Stimulated activated CD4-positive, alpha-beta T cell treated with anti-CD3 and anti-CD28 coated beads, Interleukin-4, amount 100 ng/mL, for 1 hour (primary cell): Measurements from ENCODE around the gene KRT7.
A peak's percentile ranks its signal among the peaks of the same experiment; 100 is the strongest.
"Not testable (repeated sequence)": the region's sequence is repeated elsewhere in the genome, so short reads cannot be mapped to it uniquely, and the experiment has no call there.

ENCODE experiments used
- DNase-seq: peaks from one replicate; pipeline ENCODE4 v3.0.0-alpha.2; 2020

Gene KRT7

DNA sequence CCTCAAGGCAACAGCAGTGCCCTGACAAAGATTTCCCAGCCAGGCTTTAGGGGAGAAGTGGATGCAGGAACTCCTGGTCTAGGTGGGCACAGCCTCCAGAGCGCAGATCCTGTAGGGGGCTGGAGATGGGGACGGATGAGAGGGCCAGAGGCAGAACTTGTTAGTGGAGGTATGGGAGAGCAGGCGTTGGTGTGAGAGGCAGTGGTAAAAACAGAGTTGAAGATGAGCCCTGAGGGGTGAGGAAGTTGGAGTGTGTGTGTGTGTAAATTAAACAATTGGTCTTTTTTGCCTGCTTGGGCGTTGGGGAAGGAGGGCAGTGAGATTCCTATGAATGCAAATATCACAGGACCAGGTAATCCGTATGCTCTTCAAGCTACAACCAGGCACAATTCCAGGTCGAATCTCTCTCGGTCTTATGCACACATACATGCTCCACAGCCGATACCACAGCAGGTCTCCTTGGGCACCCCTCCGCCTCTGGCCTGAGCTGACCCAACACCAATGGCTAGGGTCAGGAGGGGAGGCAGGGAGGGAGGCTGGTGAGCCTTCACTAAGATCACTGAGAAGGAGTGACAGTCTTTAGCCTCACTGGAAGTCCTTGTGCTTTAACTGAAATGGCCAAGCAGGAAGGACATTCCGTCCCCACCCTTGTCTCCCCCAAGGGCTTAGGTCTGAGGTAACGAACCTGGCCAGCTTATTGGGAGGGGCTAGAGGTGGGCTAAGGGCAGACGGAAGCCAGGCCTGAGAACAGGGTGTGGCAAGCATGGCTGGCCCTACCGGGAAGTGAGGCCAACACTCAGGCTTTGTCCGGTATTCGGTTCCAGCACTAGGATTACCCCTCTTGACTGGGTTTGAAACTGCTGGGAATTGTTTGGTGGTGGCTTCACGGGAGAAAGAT lies 1.5 kb upstream of the KRT7 start:
- no peak for DNase-seq

DNA sequence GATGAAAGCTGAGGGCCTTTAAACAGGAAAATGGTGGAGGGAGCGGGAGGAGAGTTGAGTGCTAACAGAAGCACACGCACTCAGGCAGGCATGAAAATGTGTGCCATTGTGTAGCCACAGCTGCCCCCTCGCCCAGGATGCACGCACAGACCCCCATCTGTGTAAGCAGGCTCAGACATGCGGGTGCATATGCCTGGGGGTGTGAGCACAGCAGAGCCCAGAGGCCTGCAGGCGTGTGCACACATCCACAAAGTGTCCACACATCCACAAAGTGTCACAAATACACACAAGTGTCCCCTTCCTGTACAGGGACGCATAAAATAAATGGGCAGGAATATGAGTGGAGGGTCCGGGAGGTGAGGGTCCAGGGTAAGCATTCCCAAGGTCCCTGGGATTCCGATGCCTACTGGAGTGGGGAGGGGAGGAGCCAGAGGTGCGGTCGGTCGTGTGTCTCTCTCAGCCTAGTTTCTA lies 805 bp upstream of the KRT7 start:
- no peak for DNase-seq

DNA sequence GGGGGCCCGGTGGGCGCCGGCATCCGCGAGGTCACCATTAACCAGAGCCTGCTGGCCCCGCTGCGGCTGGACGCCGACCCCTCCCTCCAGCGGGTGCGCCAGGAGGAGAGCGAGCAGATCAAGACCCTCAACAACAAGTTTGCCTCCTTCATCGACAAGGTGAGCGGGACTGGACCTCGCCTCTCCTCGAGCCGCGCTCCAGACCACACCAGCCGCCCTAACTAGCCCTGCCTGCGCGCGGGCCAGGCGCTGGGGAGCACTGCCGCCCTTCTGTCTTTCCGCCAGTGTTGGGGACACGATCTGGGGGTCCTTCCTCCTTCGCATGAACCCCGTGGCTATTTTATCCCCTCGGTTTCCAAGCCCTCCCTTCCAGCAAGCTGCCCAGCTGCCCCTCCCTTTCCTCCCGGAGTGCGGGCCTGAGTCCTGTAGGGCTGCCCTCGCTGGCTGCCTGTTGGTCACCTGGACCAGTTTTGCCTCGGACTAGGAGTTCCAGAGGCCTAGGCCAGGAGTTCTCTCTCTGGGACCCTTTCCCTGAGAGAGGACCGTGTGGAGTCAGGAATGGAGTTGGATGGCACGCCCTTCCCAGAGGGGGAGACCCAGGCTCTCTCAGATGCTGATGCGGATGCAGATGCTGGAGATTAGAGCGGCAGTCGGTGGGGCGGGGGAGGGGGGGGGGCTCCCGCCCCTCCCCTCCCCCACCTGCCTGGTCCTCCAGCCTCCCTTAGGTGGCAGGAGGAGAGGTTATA lies 592 bp downstream of the KRT7 start:
- no peak for DNase-seq

DNA sequence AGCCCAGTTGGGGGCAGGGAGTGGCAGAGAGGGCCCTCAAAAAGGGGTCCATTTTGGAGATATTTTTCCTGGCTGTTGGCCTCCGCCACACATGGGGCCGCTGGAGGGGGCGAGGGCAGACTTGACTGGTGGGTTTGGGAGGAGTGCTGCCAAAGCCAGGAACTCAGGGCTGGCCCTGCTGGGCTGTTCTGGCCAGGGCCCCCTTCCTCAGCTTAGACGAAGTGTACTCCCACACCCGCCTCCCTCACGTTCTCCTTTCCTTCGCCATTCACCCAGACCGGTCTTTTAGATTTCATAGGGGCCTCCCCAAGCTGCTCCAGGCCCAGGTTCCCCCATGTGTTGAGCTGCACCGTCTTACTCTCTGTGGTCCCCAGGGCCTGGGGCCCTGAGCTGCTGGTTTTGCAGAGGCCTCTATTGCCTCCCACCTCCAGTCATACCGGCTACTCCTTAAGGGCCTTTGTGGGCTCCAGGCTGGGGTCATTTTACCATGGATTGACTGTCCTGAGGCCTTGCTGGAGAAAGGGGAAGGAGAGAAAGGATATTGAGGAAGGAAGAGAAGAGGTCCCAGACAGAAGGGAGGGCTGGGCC lies 1.3 kb downstream of the KRT7 start:
- no peak for DNase-seq

DNA sequence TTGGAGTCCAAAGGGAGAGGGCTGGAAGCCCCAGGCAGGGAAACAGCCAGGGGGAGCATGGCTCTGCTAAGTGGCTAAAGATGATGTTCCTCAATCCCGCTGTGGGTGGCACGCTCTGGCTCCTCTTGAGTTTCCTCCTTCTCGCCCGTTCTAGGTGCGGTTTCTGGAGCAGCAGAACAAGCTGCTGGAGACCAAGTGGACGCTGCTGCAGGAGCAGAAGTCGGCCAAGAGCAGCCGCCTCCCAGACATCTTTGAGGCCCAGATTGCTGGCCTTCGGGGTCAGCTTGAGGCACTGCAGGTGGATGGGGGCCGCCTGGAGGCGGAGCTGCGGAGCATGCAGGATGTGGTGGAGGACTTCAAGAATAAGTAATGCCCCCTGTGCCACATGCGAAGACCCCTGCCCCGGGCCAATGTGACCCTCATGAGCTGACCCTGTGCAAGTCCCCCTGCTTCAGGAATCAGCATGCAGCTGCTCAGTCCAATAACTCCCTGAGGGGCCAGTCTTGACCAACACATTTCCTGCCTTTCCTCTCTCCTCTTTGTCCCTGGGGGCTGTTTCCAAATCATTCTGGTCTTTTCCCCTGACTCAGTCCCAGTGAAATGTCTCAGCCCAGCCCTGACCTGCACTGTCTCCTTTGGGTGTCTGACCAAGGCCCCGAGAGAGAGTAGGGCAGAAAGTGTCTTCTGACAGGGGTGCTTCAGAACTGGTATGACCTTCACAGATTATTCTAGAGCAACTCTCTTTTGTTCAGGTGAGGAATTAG lies 2.1 kb downstream of the KRT7 start:
- no peak for DNase-seq

DNA sequence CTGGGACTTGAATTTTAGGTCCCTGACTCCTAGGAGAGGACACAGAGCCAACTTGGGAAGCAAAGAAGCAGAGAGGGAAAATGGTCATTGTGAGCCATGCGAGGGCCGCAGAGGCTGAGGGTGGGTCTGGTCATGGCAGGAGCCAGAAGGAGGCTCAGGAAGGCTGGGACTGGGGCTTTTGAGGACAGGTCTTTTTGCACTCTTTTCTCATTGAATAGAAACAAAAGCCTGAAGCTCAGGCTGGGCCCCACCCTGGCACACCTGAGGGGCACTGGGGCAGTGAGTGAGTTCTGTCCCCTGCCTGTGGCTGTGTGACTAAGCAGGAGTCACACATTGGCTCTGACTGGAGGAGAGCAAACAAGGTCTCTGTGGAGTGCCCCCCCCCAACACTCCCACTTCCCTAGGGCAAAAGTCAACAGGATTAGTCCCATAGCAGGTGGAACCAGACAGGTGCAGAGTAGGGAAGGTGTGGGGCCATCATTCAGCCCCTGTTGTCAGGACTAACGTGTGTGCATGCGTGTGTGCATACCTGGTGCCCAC lies 2.8 kb downstream of the KRT7 start:
- no peak for DNase-seq

DNA sequence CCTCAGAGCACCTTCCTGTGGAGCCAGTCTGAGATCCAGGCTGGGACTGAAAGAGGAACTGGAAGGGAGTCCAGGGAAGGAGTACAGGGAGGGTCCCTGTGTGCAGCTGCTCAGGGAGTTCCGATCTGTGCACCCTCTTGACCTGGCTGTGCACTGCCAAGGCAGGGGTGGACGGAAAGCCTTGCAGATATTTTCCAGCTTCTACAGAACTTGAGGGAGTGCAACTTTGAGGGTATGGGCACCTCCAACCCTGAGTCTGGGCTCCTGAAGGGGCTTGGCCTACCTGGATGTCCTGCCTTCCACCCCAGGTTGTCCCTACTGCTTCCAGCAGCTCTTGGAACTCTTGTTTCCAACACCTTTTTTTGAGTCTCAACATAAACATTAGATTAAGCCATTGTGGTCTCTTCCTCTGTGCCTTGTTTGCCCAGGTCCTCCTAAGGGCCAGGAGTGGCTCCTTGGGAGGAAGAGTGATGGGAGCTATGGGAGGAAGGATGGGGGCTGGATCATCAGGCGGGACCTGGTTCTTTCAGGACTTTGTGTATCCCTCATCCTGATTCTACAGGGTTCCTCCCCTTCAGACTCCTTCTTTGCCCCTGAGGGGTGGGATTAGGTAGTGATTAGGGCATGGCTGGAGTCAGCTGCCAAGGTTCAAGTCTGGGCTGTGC lies 3.5 kb downstream of the KRT7 start:
- no peak for DNase-seq

DNA sequence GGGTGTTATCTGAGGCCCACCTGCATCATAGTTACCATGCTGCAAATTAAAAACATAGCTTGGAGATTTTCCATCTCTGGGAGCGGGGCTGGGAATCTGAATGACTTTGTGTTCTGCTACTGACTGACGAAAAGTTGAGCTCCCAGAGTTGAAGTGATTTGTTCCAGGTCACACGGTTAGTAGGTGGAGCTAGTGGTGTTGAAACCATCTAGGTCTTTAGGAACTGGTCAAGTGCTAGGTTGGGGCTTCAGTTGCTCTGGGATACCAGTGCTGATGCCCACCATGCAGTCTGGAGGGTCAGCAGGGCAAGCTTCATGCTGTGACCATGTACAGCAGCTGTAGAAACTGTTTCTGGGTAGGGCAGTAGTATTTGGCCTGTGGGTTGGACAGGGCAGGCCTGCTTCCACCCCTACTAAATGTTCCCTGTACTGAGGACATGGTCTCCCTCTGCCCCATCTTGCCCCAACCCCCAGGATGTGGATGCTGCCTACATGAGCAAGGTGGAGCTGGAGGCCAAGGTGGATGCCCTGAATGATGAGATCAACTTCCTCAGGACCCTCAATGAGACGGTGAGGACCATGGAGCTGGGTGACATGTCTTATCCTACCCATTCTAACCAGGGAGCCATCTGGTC lies 5.3 kb downstream of the KRT7 start:
- DNase-seq = no peak

DNA sequence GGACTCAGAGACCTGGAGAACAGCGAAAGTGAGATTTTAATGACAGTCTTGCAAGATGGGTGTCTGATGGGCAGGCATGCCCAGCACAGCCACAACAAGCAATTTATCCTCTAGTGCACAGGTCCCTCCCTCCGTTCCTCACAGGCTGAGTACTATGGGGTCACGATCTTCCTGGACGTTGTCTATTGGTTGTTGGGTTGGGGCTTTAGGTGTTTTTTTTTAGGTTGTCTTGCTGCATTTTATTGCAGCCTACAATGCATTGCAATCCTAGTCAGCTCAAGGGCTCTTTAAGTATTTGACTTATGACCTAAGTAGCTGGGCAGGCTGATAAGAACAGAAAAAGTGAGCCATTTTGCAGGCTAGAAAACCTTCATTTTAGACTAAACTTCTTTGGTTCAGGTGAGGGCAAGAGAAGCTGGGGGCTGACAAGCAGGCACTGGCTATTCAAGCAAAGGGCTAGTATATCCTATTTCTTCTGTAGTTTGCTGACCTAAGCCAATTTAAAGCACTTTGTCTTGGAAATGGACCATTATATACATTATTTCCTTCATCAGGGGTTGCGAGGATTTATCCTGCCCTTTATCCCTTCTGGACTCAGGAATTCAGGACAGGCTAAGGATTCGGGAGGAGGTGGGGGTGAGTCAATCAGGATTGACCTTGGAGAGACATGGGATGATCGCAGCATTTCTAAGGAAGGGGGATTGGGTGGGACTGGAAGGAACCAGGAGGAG lies 6.0 kb downstream of the KRT7 start:
- no peak for DNase-seq

DNA sequence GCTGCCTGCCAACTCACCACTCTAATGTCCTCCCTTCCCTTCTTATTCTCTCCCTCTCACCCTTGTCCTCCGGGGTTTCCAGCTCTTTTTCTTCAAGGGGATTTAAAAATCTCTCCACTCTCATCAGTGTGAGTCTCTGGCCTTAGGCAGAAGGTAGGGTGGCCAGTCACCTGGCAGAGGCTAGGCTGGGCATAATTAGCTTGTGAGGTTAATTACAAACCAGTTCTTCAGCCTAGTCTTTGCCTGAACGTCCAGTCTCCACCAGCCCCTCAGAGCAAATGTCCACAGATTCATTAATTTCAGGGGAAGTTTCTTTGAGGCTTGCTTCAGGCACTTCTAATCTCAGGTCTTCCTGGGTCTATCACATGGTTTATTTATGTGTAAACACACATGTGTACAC lies 6.7 kb downstream of the KRT7 start:
- no peak for DNase-seq

DNA sequence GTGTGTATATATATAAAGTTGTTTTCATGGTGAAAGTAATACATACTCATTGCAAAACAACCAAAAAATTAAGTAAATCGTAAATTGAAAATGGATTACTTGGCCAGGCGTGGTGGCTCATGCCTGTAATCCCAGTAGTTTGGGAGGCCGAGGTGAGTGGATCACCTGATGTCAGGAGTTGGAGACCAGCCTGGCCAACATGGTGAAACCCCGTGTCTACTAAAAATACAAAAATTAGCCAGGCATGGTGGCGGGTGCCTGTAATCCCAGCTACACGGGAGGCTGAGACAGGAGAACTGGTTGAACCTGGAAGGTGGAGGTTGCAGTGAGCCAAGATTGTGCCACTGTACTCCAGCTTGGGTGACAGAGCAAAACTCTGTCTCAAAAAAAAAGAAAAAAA lies 7.2 kb downstream of the KRT7 start:
- not testable (repeated sequence) for DNase-seq

DNA sequence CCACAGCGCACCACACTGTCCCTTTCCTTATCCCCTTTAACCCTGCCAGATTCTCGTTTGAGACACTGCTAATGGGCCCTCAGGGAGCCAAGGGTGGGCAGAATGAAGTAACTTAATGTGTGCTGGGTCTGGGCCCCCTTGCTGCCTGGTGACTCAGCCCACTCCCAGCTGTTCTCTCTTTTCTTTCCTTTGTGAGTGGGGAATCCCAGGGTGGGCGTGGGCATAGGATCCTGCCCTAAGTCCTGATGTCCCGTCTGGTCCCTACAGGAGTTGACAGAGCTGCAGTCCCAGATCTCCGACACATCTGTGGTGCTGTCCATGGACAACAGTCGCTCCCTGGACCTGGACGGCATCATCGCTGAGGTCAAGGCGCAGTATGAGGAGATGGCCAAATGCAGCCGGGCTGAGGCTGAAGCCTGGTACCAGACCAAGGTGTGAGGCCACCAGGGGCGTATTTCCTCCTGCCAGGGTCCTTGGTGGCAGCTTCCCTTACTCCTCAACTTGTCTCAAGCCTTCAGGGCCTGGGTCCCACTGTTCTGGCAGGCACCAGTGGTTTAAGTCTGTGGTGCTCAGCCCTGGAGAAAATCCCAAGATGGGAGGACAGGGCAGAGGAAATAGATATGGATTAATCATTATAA lies 8.3 kb downstream of the KRT7 start:
- no peak for DNase-seq

DNA sequence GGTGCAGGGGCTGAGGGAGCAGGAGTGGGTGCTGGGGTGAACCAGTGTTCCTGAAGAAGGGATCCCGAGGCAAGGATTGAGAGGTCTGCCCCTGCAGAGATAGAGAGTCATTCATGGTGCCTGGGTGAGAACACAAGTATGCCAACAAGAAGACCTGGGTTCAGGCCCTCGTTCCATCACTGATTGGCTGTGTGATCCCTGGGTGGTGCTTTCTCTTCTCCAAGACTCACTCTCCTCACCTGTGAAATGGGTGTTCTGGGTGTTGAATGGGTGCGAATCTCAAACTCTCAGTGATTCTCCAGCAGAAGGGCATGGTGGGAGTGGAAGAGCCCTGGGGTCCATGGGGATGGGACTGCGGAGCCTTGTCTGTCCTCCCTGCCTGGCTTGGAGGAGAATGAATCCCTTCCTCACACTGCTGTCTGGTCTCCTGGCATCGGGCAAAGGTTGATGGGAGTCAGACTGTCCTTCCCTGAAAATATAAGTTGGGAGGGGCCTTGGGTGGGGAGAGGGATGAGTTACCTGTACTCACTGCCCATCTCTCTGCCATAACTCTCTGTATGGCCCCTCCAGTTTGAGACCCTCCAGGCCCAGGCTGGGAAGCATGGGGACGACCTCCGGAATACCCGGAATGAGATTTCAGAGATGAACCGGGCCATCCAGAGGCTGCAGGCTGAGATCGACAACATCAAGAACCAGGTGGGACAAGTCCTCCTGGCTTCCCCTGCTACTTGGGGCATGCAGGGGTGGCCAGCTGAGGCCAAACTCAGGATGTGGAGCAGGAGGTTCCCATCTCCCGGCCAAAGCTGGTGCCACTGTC lies 9.6 kb downstream of the KRT7 start:
- DNase-seq = no peak

DNA sequence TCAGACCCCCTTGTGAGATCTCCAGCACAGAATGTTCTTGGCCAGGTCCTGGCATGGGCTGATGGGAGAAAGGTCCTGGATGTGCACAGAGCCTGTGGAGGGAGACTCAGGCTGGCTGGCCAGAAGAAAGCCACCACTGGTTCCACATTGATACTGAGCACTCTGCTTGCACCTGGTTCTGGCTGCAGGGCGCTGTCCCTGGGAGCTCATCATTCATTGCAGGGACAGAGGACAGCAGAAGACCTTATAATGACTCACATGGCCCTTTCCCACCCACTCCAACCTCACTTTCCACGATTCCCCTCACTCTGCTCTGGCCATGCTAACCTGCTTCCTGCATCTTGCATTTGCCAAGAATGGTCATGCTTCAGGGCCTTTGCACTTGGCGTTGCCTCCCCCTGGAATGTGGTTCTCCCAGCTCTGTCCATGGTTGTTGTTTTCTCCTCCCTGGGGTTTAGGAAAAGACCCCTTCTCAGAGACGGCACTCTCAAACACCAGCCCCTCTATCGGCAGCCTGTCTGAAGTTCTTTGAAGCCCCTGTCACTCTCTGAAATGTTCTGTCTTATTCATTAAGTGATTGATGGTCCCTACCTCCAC lies 10.3 kb downstream of the KRT7 start:
- DNase-seq = no peak

DNA sequence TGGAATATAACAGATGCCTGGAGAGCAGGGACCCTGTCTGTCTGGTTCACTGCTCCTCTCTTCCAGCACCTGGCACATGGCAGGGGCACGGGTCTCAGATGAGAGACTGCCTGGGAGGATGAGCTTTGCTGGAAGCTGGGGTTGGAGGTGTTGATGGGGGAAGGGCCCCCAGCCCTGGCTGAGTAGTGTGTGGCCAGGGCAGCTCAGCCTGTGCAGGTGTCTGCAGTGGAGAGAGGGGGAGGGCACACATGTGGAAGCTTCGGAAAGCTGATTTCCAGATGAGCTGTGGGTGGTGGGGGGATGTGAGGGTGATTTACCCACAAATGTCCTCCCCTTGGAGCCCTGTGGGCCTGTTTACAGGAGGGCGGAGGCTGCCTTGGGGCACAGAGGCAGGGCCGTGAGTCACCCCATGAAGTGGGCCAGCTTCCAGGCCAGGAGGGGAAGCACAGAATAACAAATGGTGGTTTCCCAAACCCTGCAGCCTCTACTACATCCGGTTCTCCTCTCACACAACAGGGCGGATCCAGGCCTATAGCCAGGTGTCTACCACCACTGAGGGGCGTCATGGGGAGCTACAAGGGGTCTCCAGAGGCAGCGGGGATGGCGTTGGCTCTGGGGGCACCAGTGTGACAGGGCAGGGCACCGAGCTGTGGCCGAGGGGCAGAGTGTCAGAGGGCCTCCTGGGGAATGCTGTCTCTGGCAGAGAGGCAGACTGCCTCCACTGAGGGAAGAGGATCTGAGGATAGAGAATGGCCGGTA lies 11.0 kb downstream of the KRT7 start:
- peak; percentile 69 for DNase-seq

DNA sequence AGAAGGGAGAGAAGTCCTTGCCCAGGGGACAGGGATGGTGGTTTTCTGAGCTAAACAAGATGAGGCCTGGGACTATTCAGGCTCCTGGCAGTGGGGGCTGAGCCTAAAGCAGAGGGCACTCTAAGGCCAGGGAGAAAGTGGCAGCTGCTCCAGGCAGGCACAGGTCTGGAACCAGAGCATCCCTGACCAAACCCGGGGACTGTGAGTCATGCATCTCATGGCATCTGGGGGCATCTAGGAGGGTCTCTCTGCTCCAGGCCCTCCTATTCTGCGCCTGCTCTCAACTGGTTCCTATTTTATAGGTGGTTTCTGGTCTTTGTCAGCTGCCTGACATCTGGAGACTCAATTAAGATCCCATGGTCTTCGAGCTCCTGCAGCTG lies 11.6 kb downstream of the KRT7 start:
- DNase-seq = no peak

DNA sequence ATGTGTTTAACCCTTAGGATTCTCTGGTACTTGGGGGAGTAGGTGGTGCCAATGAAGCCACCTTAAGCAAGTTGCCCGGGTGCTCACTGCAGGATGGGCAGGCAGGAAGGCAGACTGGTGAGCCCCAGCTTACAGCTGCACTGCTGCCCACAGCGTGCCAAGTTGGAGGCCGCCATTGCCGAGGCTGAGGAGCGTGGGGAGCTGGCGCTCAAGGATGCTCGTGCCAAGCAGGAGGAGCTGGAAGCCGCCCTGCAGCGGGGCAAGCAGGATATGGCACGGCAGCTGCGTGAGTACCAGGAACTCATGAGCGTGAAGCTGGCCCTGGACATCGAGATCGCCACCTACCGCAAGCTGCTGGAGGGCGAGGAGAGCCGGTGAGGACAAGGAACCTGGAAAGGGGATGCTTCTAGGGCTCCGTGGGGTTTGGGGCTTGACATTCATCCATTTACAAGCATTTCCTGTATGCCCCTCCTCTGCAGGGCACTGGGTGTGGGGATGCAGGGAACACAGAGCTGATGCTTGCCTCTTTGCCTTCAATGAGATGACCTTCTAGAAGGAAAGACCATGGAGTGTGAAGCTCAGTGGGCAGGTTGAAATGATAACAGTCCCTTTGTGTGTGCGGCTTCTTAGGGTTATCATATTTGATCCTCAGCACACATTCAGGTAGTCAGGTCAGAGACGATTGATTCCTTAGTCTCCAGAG lies 12.4 kb downstream of the KRT7 start:
- DNase-seq = no peak
